ENCODE results near the gene TOMM70.

The TOMM70 gene

DNA sequence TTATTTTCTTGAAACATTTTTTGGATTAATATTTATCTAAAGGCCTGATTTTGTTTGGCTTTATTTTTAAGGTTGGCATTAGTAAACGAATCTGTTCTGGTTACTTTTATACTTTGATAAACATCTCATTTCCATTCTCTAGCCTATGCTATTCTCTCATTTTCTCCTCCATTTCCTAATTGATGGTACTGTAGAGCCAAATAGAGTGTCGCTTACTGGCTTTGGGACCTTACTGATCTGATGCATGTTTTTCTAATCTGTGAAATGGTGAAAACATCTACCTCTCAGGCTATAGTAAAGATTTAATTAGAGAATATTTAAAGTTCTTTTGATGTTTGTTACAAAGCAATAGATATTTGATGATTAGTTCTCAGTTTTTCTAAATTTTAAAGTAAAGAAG, 2.0 kb upstream of the TOMM70 start:
- DNase-seq (ENCODE audit: low read depth): no peak
- TF ChIP-seq, protein P1, sequence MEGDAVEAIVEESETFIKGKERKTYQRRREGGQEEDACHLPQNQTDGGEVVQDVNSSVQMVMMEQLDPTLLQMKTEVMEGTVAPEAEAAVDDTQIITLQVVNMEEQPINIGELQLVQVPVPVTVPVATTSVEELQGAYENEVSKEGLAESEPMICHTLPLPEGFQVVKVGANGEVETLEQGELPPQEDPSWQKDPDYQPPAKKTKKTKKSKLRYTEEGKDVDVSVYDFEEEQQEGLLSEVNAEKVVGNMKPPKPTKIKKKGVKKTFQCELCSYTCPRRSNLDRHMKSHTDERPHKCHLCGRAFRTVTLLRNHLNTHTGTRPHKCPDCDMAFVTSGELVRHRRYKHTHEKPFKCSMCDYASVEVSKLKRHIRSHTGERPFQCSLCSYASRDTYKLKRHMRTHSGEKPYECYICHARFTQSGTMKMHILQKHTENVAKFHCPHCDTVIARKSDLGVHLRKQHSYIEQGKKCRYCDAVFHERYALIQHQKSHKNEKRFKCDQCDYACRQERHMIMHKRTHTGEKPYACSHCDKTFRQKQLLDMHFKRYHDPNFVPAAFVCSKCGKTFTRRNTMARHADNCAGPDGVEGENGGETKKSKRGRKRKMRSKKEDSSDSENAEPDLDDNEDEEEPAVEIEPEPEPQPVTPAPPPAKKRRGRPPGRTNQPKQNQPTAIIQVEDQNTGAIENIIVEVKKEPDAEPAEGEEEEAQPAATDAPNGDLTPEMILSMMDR (IDR thresholded peaks at IDR 0.05; ENCODE audit: low read depth, low read length, missing control alignments): no peak
- in situ Hi-C loops (cut with HindIII; ENCODE audit: low sequenced_read_pairs): no loop called here
- peak overlapping the region; percentile 86 for H3K4me3 ChIP-seq (ENCODE audit: low read depth, low read length)

DNA sequence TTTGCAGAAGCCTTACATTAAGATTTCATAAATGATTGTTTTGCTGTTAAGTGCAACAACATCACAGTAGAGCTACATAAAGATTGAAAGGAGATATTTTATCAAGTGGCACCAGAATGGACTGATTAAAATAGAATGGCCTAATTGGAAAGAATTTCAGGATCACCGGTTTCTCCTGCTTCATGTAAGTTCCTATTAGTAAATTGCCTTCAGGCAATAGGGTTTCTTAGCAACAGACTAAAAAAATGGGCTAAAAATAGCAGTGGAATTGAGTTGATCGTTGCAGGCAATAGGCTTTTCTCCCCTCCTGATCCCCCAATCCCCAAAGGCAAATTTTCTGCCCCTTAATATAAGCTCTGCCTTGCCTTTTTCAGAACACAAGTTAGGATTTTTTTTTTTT, 1.4 kb upstream of the TOMM70 start:
- H3K4me3 ChIP-seq (ENCODE audit: low read depth, low read length): peak overlapping the region; percentile 86
- in situ Hi-C loops (cut with HindIII; ENCODE audit: low sequenced_read_pairs): no loop called here
- DNase-seq (ENCODE audit: low read depth): no peak
- TF ChIP-seq, protein P1 (IDR thresholded peaks at IDR 0.05; ENCODE audit: low read depth, low read length, missing control alignments): no peak

DNA sequence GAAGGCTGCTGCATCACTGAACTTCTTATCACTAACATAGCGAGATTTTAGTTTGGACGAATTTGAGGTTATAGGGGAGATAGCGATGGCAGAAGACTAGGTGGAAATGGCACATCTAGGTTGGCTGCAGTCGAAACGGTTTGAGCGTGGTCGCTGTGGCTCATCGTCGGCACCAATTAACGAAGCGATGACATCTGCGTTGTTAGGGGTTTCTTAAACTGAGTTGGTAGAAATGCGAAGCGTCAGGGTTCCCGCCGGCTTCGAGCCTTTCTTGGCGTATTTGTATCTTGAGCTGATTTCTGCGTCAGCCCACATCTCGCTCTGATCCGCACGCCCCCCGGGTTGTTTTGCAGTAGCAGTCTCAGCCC, 769 bp upstream of the TOMM70 start:
- in situ Hi-C loops (cut with HindIII; ENCODE audit: low sequenced_read_pairs): no loop called here
- TF ChIP-seq, protein P1 (IDR thresholded peaks at IDR 0.05; ENCODE audit: low read depth, low read length, missing control alignments): no peak
- H3K4me3 ChIP-seq (ENCODE audit: low read depth, low read length): peak overlapping the region; percentile 86
- DNase-seq (ENCODE audit: low read depth): no peak

DNA sequence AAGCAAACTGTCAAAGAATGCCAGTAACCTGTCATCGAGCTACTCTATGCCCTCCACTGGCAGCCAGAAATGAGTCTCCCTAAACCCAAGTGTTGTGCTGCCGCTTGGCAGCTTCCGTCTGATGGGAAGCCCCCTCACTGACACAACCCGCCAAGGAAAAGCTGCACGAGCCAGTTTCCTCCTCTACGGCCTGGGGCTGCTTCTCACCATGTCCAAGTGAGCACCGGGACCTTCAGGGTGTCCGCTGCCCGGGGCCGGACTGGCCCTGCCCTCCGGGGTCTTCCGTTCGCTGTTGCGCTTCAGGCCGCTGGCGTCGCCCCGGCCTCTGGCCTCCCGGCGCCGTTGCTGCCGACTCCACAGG, 490 bp downstream of the TOMM70 start:
- peak overlapping the region; percentile 86 for H3K4me3 ChIP-seq (ENCODE audit: low read depth, low read length)
- TF ChIP-seq, protein P1 (IDR thresholded peaks at IDR 0.05; ENCODE audit: low read depth, low read length, missing control alignments): no peak
- DNase-seq (ENCODE audit: low read depth): no peak
- in situ Hi-C loops (cut with HindIII; ENCODE audit: low sequenced_read_pairs): no loop called here

DNA sequence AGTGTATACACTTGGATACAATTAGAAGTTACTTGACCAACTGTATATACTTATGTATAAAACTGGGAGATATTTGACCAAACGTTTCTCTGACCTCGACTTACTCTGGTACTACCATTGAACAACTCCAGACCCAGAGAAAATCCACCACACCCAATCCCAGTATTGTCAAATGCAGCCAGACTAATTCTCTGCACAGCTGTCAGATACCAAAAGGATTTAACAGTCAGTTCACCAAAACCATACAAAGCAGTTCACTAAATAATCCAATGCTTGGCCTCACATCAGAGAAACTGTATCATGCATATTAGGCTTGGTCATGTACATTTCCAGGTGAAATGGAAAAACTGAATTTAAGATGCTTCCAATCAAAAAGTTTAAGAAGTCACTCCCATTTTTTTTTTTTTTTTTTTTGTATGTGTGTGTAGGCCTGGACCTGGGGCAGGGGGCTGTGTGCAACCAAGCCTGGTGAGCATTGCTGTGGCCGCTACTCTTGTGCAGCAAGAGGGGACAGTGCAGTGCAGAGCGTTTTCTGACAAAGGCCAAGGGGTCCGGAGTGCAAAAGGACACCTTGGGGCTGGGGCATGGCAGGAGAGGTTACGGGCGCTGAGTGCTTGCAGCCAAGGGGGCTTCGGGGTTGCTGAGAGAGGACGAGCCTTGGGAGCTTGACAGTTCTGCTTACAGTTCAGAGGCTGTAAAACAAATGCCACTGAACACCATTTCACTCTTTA, 1.4 kb downstream of the TOMM70 start:
- in situ Hi-C loops (cut with HindIII; ENCODE audit: low sequenced_read_pairs): no loop called here
- TF ChIP-seq, protein P1 (IDR thresholded peaks at IDR 0.05; ENCODE audit: low read depth, low read length, missing control alignments): no peak
- no peak for DNase-seq (ENCODE audit: low read depth)
- H3K4me3 ChIP-seq (ENCODE audit: low read depth, low read length): peak overlapping the region; percentile 86

DNA sequence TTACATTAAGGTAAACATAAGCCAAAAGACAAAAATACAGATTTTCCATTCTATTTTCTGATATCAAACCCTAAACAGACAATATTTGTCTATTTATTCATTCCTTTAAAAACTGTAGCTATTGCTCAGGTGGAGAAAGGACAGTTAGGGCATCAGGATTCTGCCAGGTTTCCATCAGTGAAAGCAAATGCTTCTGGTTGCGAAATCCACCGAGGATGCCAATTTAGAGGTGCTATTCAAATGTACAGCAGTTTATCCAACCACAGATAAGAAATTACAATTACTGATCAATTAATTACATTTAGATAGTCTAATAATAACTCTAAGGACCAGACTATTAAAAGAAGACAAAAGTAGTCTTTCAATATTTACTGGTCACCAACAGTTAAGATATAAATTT, 3.9 kb downstream of the TOMM70 start:
- in situ Hi-C loops (cut with HindIII; ENCODE audit: low sequenced_read_pairs): no loop called here
- TF ChIP-seq, protein P1 (IDR thresholded peaks at IDR 0.05; ENCODE audit: low read depth, low read length, missing control alignments): no peak
- no peak overlapping the region for H3K4me3 ChIP-seq (ENCODE audit: low read depth, low read length)
- no peak for DNase-seq (ENCODE audit: low read depth)

Data from astrocyte of the cerebellum (primary cell).